Effector memory CD4-positive, alpha-beta T cell (primary cell): ENCODE data around the gene EME1.

ENCODE experiments used
- DNase-seq, 3 donors: peaks; one replicate each; pipeline ENCODE4 v3.0.0-alpha.2; 2020
- H3K27ac ChIP-seq: 2 replicates; pipeline ENCODE4 v1.7.0; 2013; ENCODE audit warnings: mild to moderate bottlenecking, low read length, moderate library complexity; ENCODE audit not compliant: insufficient read depth, poor library complexity, severe bottlenecking
- H3K27me3 ChIP-seq: replicated peaks from 2 replicates; pipeline ENCODE4 v1.7.0; 2013; ENCODE audit warnings: mild to moderate bottlenecking, low read length; ENCODE audit not compliant: insufficient read depth, control insufficient read depth, poor library complexity, severe bottlenecking
- H3K36me3 ChIP-seq: 2 replicates; pipeline ENCODE4 v1.7.0; 2013; ENCODE audit warnings: mild to moderate bottlenecking, low read length, moderate library complexity; ENCODE audit not compliant: control insufficient read depth, insufficient read depth
- H3K4me1 ChIP-seq: 2 replicates; pipeline ENCODE4 v1.7.0; 2013; ENCODE audit warnings: low read length, mild to moderate bottlenecking; ENCODE audit not compliant: control insufficient read depth, insufficient read depth, poor library complexity, severe bottlenecking
- H3K4me3 ChIP-seq: 2 replicates; pipeline ENCODE4 v1.7.0; 2013; ENCODE audit warnings: low read length, low read depth, mild to moderate bottlenecking; ENCODE audit not compliant: insufficient read depth, poor library complexity, severe bottlenecking
- H3K9me3 ChIP-seq: 2 replicates; pipeline ENCODE4 v1.7.0; 2013; ENCODE audit warnings: mild to moderate bottlenecking, low read length, moderate library complexity; ENCODE audit not compliant: control insufficient read depth

EME1 gene

DNA sequence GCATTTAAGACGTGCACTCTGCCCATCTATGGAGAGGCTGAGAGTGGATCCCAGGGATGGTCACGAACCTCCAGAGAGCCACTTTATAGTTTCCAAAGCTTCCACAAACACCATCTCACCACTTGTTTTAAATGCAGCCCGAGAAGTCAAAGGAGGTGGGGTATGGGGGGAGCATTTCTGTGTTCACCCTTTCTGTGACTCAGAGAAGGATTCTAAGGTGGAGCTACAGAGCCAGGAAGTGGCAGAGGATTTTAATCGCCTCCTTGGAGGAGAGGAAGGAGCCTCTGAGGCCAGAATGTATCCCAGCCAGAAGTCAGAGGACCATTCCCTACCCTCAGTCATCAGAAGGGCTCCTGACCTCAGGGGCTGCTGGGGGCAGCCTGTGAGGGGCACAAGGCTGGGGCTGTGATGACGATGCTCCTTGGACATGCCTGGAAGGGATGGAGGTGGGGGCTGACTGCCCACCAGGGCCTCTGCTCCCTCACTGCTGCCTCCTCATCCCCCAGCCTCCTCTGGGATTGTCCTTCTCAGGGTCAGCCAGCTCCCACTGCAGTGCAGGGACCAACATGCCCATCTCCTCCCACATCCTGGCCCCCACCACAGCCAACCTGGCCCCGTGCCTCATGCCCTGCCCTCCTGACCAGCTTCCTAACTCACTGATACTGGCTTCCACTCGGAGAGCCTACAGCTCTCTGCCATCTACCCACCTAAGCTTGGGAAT is 24.3 kb upstream of the EME1 start:
- H3K4me3 ChIP-seq = no peak overlapping the region
- no peak for DNase-seq
- H3K27ac ChIP-seq = no peak overlapping the region
- no peaks in the 10 kb centered on the region for H3K36me3 ChIP-seq
- no peaks in the 10 kb centered on the region for H3K27me3 ChIP-seq
- no peaks in the 10 kb centered on the region for H3K9me3 ChIP-seq
- H3K4me1 ChIP-seq = peaks cover 20% of the 10 kb centered on the region

DNA sequence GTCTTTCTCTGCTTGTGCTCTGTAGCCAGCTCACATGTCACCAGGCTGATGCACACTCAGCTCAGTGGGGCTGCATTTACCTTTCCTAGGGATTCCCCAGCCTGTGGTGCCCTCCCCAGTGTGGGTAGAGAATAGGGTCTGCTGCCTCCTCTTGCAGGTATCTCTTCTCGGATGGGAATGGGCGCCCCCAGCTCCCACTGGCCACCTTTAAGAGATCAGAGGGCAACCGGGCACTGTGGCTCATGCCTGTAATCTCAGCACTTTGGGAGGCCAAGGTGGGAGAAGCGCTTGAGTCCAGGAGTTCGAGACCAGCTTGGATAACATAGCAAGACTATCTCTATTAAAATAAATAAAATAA is 23.8 kb upstream of the EME1 start:
- H3K4me1 ChIP-seq = peaks cover 20% of the 10 kb centered on the region
- DNase-seq = no peak
- H3K27me3 ChIP-seq = no peaks in the 10 kb centered on the region
- H3K27ac ChIP-seq = no peak overlapping the region
- no peak overlapping the region for H3K4me3 ChIP-seq
- H3K9me3 ChIP-seq = no peaks in the 10 kb centered on the region
- peaks cover 4% of the 10 kb centered on the region for H3K36me3 ChIP-seq

DNA sequence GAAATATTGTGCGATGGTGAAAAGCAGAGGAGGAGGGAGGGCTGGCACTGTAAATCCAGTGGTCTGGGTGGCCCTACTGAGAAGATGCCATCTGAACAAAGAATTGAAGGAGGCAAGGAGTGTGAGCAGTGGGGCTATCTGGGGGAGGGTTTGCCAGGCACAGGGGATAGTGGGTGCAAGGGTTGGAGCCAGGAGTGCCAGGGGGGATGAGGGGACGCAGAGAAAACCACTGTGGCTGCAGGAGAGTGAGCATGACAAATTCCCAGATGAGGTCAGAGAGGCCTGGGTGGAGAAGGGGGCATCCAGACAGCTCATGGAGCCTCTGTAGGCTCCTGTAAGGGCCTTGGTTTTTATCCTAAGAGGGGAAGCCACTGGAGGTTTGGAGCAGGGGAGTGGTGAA is 22.3 kb upstream of the EME1 start:
- H3K9me3 ChIP-seq = no peaks in the 10 kb centered on the region
- peaks cover 19% of the 10 kb centered on the region for H3K36me3 ChIP-seq
- DNase-seq = no peak
- peaks cover 14% of the 10 kb centered on the region for H3K4me1 ChIP-seq
- no peak overlapping the region for H3K4me3 ChIP-seq
- H3K27me3 ChIP-seq = no peaks in the 10 kb centered on the region
- H3K27ac ChIP-seq = no peak overlapping the region

DNA sequence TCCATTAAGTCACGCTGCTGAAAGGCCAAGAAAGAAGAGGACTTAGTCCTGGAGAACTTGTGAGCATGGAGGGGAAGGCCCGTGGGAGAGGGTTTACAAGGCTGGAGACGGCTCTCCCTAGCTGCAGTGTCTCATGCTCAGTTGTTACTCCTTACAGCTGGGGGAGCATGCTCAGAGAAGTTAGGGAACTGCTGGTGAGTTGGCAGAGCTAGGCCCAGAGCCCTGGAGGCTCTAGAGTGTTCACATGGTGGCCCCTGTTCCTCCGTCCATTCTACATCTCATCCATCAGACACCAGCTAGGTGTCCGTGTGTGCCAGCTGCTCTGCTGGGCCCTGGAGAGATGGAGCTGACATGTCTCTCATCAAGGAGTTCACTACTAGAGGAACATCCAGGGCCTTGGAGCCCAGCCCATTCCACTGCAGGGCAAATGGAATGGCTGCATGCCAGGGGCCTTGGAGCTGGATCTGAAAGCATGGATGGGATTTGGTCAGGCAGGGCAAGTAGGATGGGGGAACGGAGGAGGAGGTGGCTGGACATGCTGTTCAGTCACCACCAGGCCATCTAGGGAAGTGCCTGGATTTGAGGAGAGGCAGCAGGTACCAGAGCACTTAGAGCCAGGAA is 20.8 kb upstream of the EME1 start:
- H3K36me3 ChIP-seq = peaks cover 34% of the 10 kb centered on the region
- no peaks in the 10 kb centered on the region for H3K9me3 ChIP-seq
- no peak overlapping the region for H3K4me3 ChIP-seq
- H3K27me3 ChIP-seq = no peaks in the 10 kb centered on the region
- peaks cover 6% of the 10 kb centered on the region for H3K4me1 ChIP-seq
- no peak for DNase-seq
- H3K27ac ChIP-seq = no peak overlapping the region

DNA sequence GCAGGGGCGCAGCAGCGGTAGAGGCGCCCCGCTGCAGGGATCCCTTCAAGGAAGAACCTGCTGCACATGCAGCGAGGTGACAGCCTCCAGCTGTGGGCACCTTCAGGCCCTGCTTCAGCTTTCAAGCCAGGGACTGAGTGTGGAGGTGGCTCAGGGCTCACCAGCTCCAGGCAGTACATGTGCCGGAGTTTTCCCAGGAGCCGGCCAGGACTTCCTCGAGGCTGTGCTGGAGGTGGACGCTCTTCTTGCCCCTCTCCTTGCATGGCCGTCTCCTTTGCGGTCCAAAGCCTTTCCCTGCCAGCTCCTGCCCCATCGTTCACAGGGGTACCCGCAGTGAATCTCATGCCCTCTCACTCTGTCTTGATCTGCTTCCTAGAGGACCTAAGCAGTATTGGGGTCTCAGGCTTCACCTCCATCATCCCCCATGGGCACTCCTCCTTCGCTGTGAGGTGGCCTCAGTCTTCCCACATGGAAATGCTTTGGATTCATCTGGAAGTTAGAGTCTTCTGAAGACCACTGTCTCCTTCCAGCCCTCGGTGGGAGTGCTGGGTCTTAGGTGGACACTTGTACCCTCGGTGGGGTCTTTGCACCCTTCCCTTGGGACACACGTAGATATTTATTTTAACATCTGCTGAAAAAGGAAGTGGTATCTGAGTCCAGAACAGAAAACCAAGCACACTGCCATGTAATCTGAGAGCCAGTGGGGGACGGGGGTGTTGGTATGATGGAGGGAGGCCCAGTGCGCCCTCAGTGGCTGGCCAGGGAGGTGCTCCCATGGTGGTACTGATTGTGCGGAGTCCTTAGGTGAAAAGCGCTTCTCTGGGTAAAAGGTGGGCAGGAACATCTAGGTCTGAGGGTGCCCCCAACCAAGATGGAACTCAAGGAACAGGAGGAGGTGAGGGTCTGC is 20.1 kb upstream of the EME1 start:
- no peaks in the 10 kb centered on the region for H3K4me1 ChIP-seq
- no peak overlapping the region for H3K27ac ChIP-seq
- H3K36me3 ChIP-seq = peaks cover 39% of the 10 kb centered on the region

DNA sequence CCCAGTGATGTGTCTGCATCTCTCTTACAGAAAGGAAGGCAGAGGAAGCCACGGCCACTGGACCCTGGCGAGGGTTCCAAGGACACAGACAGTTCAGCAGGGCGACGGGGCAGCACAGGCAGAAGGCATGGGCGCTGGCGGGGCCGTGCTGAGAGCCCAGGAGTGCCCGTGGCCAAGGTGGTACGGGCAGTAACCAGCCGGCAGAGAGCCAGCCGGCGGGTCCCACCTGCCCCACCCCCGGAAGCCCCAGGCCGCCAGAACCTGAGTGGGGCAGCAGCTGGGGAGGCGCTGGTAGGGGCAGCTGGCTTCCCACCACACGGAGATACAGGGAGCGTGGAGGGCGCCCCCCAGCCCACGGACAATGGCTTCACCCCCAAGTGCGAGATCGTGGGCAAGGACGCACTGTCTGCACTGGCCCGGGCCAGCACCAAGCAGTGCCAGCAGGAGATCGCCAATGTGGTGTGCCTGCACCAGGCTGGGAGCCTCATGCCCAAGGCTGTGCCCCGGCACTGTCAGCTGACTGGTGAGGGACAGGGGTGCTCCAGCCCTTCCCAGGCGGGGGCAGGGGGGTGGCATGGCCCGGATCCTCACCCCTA is 19.3 kb upstream of the EME1 start:
- Histone ChIP-seq H3K4me1 (no peaks in the 10 kb centered on the region), H3K9me3 (no peaks in the 10 kb centered on the region), H3K4me3 (no peak overlapping the region), H3K36me3 (peaks cover 45% of the 10 kb centered on the region), H3K27ac (no peak overlapping the region), H3K27me3 (no peaks in the 10 kb centered on the region)
- DNase-seq = no peak

More for the DNA sequence above, 20.1 kb upstream of the EME1 start:
- no peak for DNase-seq
- Histone ChIP-seq H3K4me3 (no peak overlapping the region), H3K9me3 (no peaks in the 10 kb centered on the region), H3K27me3 (no peaks in the 10 kb centered on the region)

DNA sequence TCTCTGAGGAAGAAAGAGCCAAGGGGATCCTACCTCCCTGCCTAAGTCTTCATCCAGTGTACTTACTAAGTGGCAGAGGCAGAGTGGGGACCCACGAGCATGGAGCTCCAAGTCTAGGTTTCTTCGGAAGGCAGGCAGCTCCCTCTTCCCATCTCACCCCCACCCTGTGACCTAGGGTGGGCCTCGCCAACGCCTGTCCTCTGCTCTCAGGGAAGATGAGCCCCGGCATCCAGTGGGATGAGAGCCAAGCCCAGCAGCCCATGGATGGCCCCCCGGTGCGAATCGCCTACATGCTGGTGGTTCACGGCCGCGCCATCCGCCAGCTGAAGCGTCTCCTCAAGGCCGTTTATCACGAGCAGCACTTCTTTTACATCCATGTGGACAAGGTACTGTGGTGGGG is 18.8 kb upstream of the EME1 start:
- no peak for DNase-seq
- Histone ChIP-seq H3K4me3 (no peak overlapping the region), H3K27ac (no peak overlapping the region), H3K4me1 (no peaks in the 10 kb centered on the region), H3K9me3 (no peaks in the 10 kb centered on the region), H3K27me3 (no peaks in the 10 kb centered on the region), H3K36me3 (peaks cover 50% of the 10 kb centered on the region)

DNA sequence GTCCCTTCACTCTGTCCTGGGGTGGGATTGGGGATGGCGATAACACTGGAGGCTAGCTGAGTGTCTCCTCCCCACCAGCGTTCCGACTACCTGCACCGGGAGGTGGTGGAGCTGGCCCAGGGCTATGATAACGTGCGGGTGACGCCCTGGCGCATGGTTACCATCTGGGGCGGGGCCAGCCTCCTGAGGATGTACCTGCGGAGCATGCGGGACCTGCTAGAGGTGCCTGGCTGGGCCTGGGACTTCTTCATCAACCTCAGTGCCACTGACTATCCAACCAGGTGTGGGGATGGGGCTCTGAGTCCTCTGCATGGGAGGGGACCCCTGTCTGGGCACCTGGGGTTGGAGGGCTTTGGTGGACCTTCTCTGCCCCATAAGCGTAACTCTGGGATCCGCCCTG is 18.3 kb upstream of the EME1 start:
- no peak for DNase-seq
- H3K4me3 ChIP-seq = no peak overlapping the region
- no peak overlapping the region for H3K27ac ChIP-seq
- no peaks in the 10 kb centered on the region for H3K9me3 ChIP-seq
- no peaks in the 10 kb centered on the region for H3K27me3 ChIP-seq
- no peaks in the 10 kb centered on the region for H3K4me1 ChIP-seq
- H3K36me3 ChIP-seq = peaks cover 56% of the 10 kb centered on the region

DNA sequence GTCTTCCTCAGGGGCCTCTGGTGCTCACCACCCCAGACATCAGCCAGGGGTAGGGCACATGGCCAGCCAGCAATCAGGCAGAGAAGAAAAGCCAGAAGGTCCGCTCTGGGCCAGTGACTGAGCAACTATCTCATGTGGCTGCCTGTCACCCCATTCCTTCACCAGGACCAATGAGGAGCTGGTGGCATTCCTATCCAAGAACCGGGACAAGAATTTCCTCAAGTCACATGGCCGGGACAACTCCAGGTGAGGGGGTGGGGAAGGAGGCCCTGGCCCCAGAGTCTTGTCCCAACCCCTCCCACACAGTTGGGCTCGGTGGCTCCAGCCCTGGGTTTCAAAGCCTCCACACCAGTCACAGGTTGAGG is 17.7 kb upstream of the EME1 start:
- H3K27ac ChIP-seq = no peak overlapping the region

More for the DNA sequence above, 17.7 kb upstream of the EME1 start:
- no peak for DNase-seq
- Histone ChIP-seq H3K9me3 (no peaks in the 10 kb centered on the region), H3K4me3 (no peak overlapping the region), H3K27me3 (no peaks in the 10 kb centered on the region), H3K36me3 (peaks cover 56% of the 10 kb centered on the region), H3K4me1 (no peaks in the 10 kb centered on the region)
